Cortex of kidney (tissue), 1 donor: ENCODE measurements around the gene PBX1.

Experiments used
- DNase-seq: peaks from one replicate; lab custom pipeline; 2025; lab: John Stamatoyannopoulos, UW

PBX1 gene

DNA sequence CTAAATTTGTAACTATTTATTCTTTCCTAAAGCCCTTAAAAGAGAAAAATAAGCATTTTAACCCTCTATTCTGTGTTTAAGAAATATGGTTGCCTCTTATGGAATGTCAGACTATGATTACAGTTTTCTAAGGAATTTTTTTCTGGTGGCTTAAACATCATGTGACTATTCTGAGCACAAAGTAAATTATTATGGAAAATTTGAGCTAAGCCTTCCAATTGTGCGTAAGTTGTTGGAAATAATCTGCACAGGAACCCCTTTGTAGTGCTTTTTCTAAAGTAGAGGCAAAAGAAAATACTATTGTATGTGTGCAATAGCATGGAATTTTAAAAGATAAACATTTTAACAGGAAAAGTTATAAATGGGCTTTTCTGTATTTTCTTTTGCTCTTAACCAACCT lies 254.8 kb downstream of the PBX1 start:
- DNase-seq, result no peak

GRCh38 chr1:164821648-164822047 lies 262.7 kb downstream of the PBX1 start:
- no peak for DNase-seq

- DNase-seq, result no peak
These were observed 264.7 kb downstream of the PBX1 start for GRCh38 chr1:164823486-164824279.

GRCh38 chr1:164824542-164824941 lies 265.6 kb downstream of the PBX1 start:
- DNase-seq, result no peak

DNA sequence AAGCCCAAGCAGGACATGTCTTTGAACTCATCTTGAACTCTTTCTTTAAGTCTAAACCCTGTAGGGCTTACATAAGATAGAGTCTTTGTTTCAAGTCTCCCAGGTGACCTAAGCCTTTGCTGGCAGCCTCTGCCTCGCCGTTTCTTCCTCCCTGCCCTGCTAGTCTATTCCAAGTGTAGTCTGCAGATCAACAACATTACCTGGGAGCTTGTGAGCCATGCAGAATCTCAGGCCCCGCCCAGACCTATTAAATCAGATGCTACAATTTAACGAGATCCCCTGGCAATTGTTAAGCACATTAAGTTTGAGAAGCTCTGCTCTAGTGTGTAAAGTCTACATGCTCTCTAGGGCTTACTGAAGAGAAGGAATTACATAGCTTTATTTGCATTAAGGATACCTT lies 271.6 kb downstream of the PBX1 start:
- no peak for DNase-seq

GRCh38 chr1:164834641-164835040 lies 275.7 kb downstream of the PBX1 start:
- DNase-seq, result no peak

DNA sequence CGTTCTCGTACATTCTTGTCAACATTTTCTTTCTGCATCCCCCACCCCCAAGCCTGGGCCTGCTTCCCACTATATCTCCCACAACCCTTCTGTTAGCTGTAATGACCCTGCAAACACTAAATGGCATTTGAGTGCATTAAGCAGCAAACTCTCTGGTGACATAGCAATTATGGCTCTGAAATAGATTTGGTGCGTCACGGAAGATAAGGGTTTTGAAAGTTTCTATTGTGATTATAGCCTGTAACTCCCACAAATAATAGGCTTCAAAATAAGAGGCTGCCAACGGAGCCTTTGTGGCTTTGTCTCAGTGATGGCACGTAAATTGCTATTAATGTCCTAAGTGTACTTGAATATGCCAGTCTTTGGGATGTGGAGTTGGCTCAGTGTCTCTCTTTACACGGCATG lies 277.6 kb downstream of the PBX1 start:
- no peak for DNase-seq

DNA sequence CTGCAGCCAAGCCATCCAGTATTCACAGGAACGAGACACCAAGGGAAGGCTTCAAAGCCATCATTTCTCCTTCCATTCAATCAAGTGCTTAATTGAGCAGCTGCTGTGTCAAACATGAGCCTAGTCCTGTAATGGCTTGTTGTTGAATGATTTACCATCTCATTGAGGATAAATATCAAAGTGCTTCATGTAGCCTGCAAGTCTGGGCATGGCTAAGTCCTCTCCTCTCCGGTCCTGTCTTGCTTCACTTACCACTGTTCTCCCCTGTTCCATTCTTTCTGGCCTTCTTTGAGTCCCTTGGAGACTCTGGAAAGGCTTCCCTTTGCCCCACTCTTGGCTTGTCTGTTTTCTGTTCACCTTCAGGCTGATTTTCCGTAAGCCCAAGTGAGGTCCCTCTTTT lies 279.8 kb downstream of the PBX1 start:
- no peak for DNase-seq

DNA sequence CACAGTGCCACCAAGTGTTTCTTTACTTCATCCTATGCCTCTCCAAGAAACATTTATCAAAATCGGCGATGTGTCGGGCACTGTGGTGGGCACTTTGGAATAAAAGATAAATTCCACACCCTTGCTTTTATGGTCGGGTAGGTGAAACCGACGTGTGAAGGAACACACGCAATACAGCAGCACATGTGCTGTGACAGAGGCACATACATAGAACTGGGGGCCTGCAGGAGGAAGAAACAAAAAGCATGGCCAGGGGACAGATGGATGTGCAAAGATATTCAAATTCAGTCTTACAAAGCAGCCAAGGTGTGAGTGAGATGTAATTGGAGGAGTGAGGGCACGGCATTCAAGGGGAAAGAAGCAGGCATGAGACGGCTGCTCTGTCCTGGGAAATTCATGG lies 282.0 kb downstream of the PBX1 start:
- no peak for DNase-seq

DNA sequence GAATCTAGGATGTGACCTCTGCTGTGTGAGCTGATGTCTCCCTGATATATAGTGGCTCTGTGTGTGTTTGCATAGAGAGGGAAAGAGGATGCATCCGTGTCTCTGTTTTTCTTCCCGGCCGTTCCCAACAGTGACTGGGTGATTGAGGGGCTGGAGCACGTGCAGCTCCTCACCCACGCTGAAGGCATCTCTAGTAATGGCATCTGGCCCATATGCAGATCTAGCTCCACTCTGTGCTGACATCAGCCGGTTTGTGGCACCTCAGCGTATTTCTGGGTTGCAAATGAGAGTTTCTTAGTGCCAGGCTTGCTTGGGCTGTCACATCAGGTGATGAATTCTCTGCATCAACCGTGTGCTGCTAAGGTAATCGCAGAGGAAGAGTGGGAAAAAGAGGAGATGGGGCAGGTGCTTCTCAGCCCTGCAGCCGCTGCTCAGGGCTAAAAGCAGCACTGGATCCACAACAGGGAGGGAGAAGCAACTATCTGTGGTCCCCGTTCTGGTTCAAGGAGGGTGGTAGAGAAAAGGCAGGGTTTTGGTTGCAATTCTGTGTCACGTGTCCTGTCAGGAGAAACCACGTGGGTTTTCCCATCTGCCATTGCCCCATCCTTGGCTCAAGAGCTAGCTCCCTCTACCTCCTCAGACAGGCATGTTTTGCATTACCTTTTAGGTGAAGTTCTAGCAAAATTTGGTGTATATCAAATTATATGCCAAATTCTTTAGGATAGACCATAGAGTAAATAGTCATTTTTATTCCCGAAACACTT lies 282.9 kb downstream of the PBX1 start:
- no peak for DNase-seq

- DNase-seq, result no peak
These were observed 283.9 kb downstream of the PBX1 start for GRCh38 chr1:164842870-164843269.

GRCh38 chr1:164843743-164844500 lies 284.9 kb downstream of the PBX1 start:
- no peak for DNase-seq

DNA sequence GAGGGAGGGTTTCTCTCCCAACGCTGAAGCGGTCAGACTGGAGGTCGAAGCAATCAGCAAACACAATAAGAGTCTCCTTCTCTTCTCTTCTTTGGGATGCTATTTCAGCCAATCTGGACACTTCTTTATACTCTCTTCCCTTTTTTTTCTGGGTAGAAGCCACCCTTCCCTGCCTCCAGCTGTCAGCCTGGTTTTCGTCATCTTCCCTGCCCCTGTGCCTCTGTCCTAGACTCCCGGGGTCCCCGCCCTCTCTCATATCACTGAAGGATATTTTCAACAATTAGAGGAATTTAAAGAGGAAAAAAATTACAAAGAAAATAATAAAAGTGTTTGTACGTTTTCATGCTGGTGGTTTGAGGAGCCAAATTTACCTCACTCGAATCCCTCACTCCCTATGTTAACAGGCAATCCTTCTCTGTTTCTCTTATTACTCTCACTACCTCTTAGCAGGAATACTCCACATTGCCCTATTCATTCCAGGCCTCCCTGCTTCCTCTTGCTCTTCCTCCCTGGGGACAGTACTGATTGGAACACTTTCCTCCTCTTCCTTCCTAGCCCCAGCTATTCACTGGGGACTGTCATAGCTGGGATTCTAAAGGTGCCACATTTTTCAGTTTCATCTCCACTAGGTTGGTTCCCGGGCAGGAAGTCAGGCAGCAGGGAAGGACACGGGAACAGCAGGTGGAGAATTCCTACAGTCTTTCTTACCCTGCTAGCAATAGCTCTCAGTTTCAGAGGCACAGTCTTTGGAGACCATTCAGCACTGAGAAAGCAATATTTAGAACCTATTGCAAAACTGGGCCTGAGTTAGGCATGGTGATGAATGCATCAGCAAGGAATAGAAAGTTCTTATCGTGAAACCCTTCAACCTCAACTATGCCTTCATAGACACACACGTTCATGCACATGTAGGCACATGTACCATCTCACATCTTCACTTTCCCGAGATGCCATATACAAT lies 288.0 kb downstream of the PBX1 start:
- no peak for DNase-seq

- DNase-seq, result no peak
These were observed 294.2 kb downstream of the PBX1 start for GRCh38 chr1:164853146-164853545.

GRCh38 chr1:164855716-164856329 lies 296.8 kb downstream of the PBX1 start:
- DNase-seq, result no peak

DNA sequence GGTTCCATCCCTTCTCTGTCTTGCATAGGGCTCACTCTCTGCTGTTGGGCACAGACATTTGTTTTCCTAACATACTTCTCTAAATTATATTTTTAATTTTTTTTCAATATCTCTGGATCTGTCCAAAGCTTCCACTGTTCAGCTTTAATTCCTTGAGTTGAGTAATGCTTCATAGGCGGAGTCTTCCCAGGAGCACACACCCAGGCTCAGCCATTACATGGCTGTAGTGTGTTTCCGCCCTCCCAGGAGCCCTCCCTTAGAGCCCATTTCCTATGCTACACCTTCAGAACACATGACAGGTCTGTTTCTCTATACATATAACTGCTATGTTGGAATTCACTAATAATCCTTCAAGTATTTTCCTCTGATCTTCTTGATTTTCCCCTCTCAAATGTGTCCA lies 297.4 kb downstream of the PBX1 start:
- no peak for DNase-seq

GRCh38 chr1:164857439-164857838 lies 298.5 kb downstream of the PBX1 start:
- DNase-seq, result no peak

DNA sequence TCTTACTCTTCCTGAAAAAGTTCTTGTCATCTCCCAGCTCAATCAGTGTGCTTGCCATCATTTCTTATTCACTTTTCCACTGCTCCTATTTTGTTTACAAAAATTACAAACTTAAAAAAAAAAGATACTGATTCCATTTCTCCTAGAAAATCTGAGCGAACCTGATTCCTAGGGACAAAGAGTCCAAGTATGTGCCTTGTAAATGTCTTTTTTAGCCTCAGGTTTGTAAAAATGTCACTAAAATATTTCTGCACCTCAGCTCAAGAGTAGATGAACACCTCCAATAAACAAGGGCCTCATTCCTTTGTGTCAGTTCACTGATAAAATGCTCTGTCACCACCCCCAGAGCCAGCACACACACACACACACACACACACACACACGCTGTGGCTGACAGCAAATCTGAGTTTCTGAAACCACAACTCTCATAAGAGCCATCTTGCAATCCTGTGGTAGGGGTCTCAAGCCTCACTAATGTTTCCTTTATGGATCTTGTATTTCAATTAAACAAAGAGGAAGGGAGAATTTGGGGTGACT lies 299.2 kb downstream of the PBX1 start:
- DNase-seq, result no peak

GRCh38 chr1:164861632-164862031 lies 302.6 kb downstream of the PBX1 start:
- no peak for DNase-seq

- no peak for DNase-seq
These were observed 304.1 kb downstream of the PBX1 start for GRCh38 chr1:164863056-164863455.

GRCh38 chr1:164864161-164864560 lies 305.2 kb downstream of the PBX1 start:
- no peak for DNase-seq
